Muscle of leg (tissue), 11 donors: ENCODE results near the gene DPM3. TPM values are rescaled to one million over a fixed set of nuclear protein-coding genes. Genes with fewer than 3 reads are reported as not detected.
"Not testable (repeated sequence)": the region's sequence is repeated elsewhere in the genome, so short reads cannot be mapped to it uniquely, and the experiment has no call there.

ENCODE experiments used
- DNase-seq: peaks from one replicate; pipeline ENCODE4 v3.0.0; 2013
- H3K27ac ChIP-seq: one replicate; pipeline ENCODE4 v1.5.1; 2013; ENCODE audit warnings: mild to moderate bottlenecking, low read length, control low read depth
- H3K27me3 ChIP-seq: one replicate; pipeline ENCODE4 v1.6.1; 2013; ENCODE audit warnings: low read length; ENCODE audit not compliant: control insufficient read depth, insufficient read depth
- H3K36me3 ChIP-seq: one replicate; pipeline ENCODE4 v1.6.1; 2013; ENCODE audit warnings: low read length; ENCODE audit not compliant: control insufficient read depth, insufficient read depth
- H3K4me1 ChIP-seq: one replicate; pipeline ENCODE4 v1.6.1; 2013; ENCODE audit warnings: low read length; ENCODE audit not compliant: control insufficient read depth, insufficient read depth
- H3K4me3 ChIP-seq: one replicate; pipeline ENCODE4 v1.5.1; 2013; ENCODE audit warnings: low read length, control low read depth
- H3K9me3 ChIP-seq: replicated peaks from 2 replicates; pipeline ENCODE4 v1.6.1; 2013; ENCODE audit warnings: low read depth, low read length; ENCODE audit not compliant: control insufficient read depth
- WGBS: methylation state at CpG from one replicate; pipeline ENCODE4 v1.1.5; 2013; ENCODE audit warnings: missing lambda C conversion rate; ENCODE audit not compliant: insufficient coverage; 5-methylcytosine and 5-hydroxymethylcytosine counted together
- polyA plus RNA-seq, 8 donors: library from polyadenylated mRNA; unstranded; fragments of 120-200 nt; gene quantifications; one replicate each; pipeline versions ENCODE4 v1.2.1 to v1.2.3, GENCODE V29; 2013; ENCODE audit warnings: inconsistent platforms in 1 of 8, low replicate concordance in 1 of 8; ENCODE audit not compliant: insufficient read length in 8 of 8, insufficient read depth in 1 of 8
- total RNA-seq: library from RNA; stranded (reverse); fragments of 120-200 nt; gene quantifications from one replicate; pipeline ENCODE4 v1.2.4, GENCODE V29; 2013

DPM3 gene
- total and polyA plus RNA-seq, 9 donors, result 20.1 to 27.9 (median 23.5) TPM

DNA sequence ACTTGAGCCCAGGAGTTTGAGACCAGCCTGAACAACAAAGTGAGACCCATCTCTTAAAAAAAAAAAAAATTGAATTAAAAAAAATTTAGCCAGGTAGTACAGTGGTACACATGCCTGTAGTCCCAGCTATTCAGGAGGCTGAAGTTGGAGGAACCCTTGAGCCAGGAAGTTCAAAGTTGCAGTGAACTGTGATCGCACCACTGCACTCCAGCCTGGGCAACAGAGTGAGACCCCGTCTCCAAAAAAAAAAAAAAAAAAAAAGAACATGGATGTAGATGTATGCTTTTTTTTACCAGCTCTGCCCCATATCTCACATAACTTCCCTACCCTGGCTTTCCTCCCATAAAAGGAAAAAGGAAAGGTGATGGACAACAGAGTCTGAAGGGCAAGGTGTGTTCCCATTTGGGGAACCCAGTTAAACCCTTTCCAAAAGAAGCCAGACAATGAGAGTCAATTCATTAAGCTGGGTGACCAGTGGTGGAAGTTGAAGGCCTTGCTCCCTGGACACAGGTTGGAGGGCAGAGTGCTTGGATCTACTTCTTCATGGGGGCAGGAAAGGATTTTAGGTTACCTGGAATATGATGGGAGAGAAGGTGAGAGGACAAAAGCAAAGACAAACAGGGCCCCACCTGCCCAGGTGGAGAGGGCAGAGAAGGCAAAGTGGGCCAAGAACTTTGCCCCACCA is 29.9 kb upstream of the DPM3 start:
- Histone ChIP-seq H3K27me3 (peaks cover 17% of the 10 kb centered on the region), H3K9me3 (no peaks in the 10 kb centered on the region), H3K4me1 (peaks cover 43% of the 10 kb centered on the region), H3K4me3 (no peak overlapping the region), H3K36me3 (peaks cover 28% of the 10 kb centered on the region), H3K27ac (no peak overlapping the region)
- WGBS, result no CpG with 5 or more reads among the region's 2 CpGs
- peak; percentile 5 for DNase-seq

- Histone ChIP-seq H3K4me1 (peaks cover 43% of the 10 kb centered on the region), H3K9me3 (no peaks in the 10 kb centered on the region), H3K27ac (no peak overlapping the region), H3K4me3 (no peak overlapping the region), H3K27me3 (peaks cover 10% of the 10 kb centered on the region), H3K36me3 (peaks cover 28% of the 10 kb centered on the region)
- DNase-seq, result peak; percentile 5
- 86% methylated on average over 3 of the region's 5 CpGs for WGBS
These were observed 29.2 kb upstream of the DPM3 start for GRCh38 chr1:155169541-155169940.

- Histone ChIP-seq H3K9me3 (no peaks in the 10 kb centered on the region), H3K4me1 (peaks cover 34% of the 10 kb centered on the region), H3K27ac (no peak overlapping the region), H3K4me3 (no peak overlapping the region), H3K36me3 (peaks cover 28% of the 10 kb centered on the region), H3K27me3 (peaks cover 1% of the 10 kb centered on the region)
- no peak for DNase-seq
- 78% methylated on average over 8 of the region's 10 CpGs for WGBS
These were observed 28.3 kb upstream of the DPM3 start for GRCh38 chr1:155168456-155169210.

GRCh38 chr1:155168105-155168445 is 27.7 kb upstream of the DPM3 start:
- H3K9me3 ChIP-seq, H3K27me3 ChIP-seq, H3K27ac ChIP-seq, DNase-seq, H3K4me3 ChIP-seq: not testable (repeated sequence)
- Histone ChIP-seq H3K4me1 (peaks cover 30% of the 10 kb centered on the region), H3K36me3 (peaks cover 28% of the 10 kb centered on the region)
- 63% methylated on average over 3 of the region's 4 CpGs for WGBS

DNA sequence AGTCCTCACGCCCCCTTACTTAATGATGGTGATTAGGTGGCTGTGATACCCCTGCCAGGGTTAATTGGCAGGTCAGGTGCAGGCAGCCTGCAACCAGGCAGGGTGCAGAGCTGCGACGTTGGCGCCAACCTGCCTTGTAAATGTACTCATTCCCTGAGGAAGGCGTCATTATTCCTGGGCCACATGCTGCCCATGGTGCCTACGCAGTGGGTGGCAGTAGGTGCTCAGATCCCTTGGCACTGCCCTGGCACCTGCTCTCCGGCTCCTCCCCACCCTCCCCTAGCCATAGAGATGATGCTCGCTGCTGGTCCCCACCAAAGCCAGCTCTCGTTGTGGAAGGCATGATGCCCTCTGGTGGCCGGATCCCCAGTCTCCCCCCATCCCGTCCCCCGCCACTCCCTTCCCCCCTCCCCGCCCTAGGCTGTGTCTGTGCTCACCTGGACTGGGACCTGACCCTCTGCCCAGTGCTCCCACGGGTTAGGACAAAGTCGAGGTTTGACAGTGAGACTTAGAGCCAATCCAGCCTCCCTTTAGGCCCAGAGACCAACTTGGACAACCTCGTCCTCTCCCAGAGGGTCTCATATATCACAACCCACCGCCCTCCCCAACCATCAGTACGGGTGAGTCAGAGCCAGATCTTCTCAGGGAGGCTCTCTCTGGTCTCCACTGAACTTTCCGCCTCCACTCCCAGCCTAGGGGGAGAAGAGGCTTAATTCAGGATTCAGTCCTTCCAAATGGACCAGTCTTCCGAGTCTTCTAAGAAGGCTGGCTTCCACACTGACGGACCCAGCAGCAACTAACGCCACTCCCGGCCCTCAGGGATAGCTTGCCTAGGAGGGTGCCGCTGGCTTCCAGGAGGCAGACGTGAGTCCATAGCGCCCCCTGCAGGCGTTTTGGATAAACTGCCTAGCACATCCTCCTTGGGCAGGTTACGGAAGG is 27.1 kb upstream of the DPM3 start:
- Histone ChIP-seq H3K4me3 (no peak overlapping the region), H3K27ac (peak overlapping the region; percentile 62), H3K36me3 (peaks cover 28% of the 10 kb centered on the region), H3K9me3 (no peaks in the 10 kb centered on the region), H3K4me1 (peaks cover 28% of the 10 kb centered on the region), H3K27me3 (no peaks in the 10 kb centered on the region)
- WGBS, result 4% methylated on average over 16 of the region's 28 CpGs
- DNase-seq, result peak; percentile 88

DNA sequence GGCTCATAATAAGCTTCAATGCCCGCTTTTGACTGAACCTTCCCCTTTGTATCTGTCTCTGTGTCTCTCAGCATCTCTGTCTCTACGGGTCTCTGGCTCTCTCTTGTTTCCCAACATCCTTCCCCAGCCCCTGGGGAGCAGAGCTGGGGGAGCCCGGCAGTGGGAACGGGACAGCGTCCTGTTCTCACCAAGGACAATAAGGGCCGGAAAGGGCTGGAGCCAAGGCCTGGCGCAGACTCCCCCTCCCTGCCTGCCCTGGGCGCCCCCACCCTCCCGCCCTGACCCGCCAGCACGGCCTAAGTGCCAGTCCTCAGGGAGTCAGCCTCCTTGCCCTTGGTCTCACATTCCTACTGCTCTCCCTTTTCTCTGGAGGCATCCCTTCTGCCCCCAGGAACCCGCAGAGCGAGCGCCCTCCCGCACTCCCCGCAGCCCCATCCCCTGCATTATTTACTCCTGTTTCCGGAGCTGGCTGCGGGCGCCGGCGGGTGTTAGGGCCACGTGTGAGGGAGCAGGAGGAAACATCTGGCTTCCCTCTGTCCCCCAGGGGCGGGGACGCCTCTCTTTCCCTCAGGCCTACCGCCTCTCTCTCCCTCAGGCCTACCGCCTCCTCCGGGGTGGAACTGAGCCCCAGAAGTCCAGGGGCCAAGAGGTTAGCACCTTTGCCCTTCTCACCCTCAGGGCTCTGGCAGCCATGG is 26.3 kb upstream of the DPM3 start:
- no peak overlapping the region for H3K4me3 ChIP-seq
- peak overlapping the region; percentile 69 for H3K27ac ChIP-seq
- peak; percentile 83 for DNase-seq
- H3K36me3 ChIP-seq, result peaks cover 28% of the 10 kb centered on the region
- no peaks in the 10 kb centered on the region for H3K27me3 ChIP-seq
- H3K9me3 ChIP-seq, result no peaks in the 10 kb centered on the region
- 4% methylated on average over 14 of the region's 27 CpGs for WGBS
- peaks cover 23% of the 10 kb centered on the region for H3K4me1 ChIP-seq

- peak; percentile 40 for DNase-seq
- WGBS, result 20% methylated on average over 7 of the region's 8 CpGs
- Histone ChIP-seq H3K4me3 (no peak overlapping the region), H3K27ac (peak overlapping the region; percentile 69), H3K9me3 (no peaks in the 10 kb centered on the region), H3K27me3 (no peaks in the 10 kb centered on the region), H3K36me3 (peaks cover 24% of the 10 kb centered on the region), H3K4me1 (peaks cover 23% of the 10 kb centered on the region)
These were observed 25.7 kb upstream of the DPM3 start for GRCh38 chr1:155166051-155166470.

- not testable (repeated sequence) for H3K4me3 ChIP-seq, H3K9me3 ChIP-seq, H3K27ac ChIP-seq, DNase-seq, H3K27me3 ChIP-seq
- WGBS, result 93% methylated on average over 3 of the region's 11 CpGs
- peaks cover 11% of the 10 kb centered on the region for H3K36me3 ChIP-seq
- peaks cover 23% of the 10 kb centered on the region for H3K4me1 ChIP-seq
These were observed 24.3 kb upstream of the DPM3 start for GRCh38 chr1:155164625-155165024.

DNA sequence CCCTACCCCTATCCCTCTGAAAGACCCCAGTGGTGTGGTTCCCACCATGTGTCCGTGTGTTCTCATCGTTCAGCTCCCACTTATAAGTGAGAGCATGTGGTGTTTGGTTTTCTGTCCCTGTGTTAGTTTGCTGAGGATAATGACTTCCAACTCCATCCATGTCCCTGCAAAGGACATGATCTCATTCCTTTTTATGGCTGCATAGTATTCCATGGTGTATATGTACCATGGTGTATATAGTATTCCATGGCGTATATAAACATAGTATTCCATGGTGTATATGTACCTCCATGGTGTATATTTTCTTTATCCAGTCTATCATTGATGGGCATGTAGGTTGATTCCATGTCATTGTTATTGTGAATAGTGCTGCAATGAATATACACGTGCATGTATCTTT is 23.5 kb upstream of the DPM3 start:
- WGBS, result no CpG with 5 or more reads among the region's 4 CpGs

More for the DNA sequence above, 23.5 kb upstream of the DPM3 start:
- H3K4me3 ChIP-seq, H3K27me3 ChIP-seq, H3K36me3 ChIP-seq, H3K9me3 ChIP-seq, DNase-seq, H3K27ac ChIP-seq: not testable (repeated sequence)
- peaks cover 23% of the 10 kb centered on the region for H3K4me1 ChIP-seq
